ENCODE data around the gene ATP8A2. TPM values are rescaled to one million over a fixed set of nuclear protein-coding genes. Genes with fewer than 3 reads are reported as not detected.

Gene ATP8A2
- polyA plus RNA-seq, 3 donors: 0.10 to 0.14 (median 0.11) TPM

- no peak overlapping the region for H3K27ac ChIP-seq (ENCODE audit: low read depth, low read length)
- WGBS, 3 donors: 23 to 64% (median 63%) methylated on average over 6 of the region's 6 CpGs
Measured at GRCh38 chr13:25727250-25727649, 355.5 kb downstream of the ATP8A2 start.

- H3K27ac ChIP-seq (ENCODE audit: low read depth, low read length): no peak overlapping the region
- WGBS, 3 donors: 62 to 71% (median 68%) methylated on average over 8 of the region's 8 CpGs
Measured at GRCh38 chr13:25727810-25728209, 356.0 kb downstream of the ATP8A2 start.

GRCh38 chr13:25729201-25729600 is 357.4 kb downstream of the ATP8A2 start:
- WGBS, 3 donors: 82 to 88% (median 83%) methylated on average over 7 of the region's 7 CpGs
- no peak overlapping the region for H3K27ac ChIP-seq (ENCODE audit: low read depth, low read length)

- H3K27ac ChIP-seq (ENCODE audit: low read depth, low read length): no peak overlapping the region
- WGBS, 3 donors: 79 to 83% (median 80%) methylated on average over 4 of the region's 4 CpGs
Measured at GRCh38 chr13:25731037-25731436, 359.3 kb downstream of the ATP8A2 start.

- no peak overlapping the region for H3K27ac ChIP-seq (ENCODE audit: low read depth, low read length)
- WGBS, 3 donors: 84 to 91% (median 90%) methylated on average over 4 of the region's 4 CpGs
Measured at GRCh38 chr13:25731536-25731935, 359.8 kb downstream of the ATP8A2 start.

- WGBS, 3 donors: 61 to 69% (median 63%) methylated on average over 7 of the region's 7 CpGs
- no peak overlapping the region for H3K27ac ChIP-seq (ENCODE audit: low read depth, low read length)
Measured at GRCh38 chr13:25732111-25732865, 360.5 kb downstream of the ATP8A2 start.

- WGBS, 3 donors: 86 to 92% (median 88%) methylated on average over 5 of the region's 5 CpGs
- H3K27ac ChIP-seq (ENCODE audit: low read depth, low read length): no peak overlapping the region
Measured at GRCh38 chr13:25733001-25733491, 361.3 kb downstream of the ATP8A2 start.

- no peak overlapping the region for H3K27ac ChIP-seq (ENCODE audit: low read depth, low read length)
- 73 to 74% (median 74%) methylated on average over 3 of the region's 3 CpGs for WGBS, 3 donors
Measured at GRCh38 chr13:25733696-25734435, 362.1 kb downstream of the ATP8A2 start.

- 22 to 66% (median 52%) methylated on average over 4 of the region's 4 CpGs for WGBS, 3 donors
- H3K27ac ChIP-seq (ENCODE audit: low read depth, low read length): no peak overlapping the region
Measured at GRCh38 chr13:25738342-25739196, 366.8 kb downstream of the ATP8A2 start.

- WGBS, 3 donors: 34 to 61% (median 61%) methylated on average over 1 of the region's 1 CpG
- H3K27ac ChIP-seq (ENCODE audit: low read depth, low read length): no peak overlapping the region
Measured at GRCh38 chr13:25739376-25739775, 367.6 kb downstream of the ATP8A2 start.

- 88 to 95% (median 91%) methylated on average over 5 of the region's 5 CpGs for WGBS, 3 donors
- H3K27ac ChIP-seq (ENCODE audit: low read depth, low read length): no peak overlapping the region
Measured at GRCh38 chr13:25741796-25742195, 370.0 kb downstream of the ATP8A2 start.

GRCh38 chr13:25742220-25742619 is 370.4 kb downstream of the ATP8A2 start:
- WGBS, 3 donors: 90 to 97% (median 91%) methylated on average over 2 of the region's 2 CpGs
- no peak overlapping the region for H3K27ac ChIP-seq (ENCODE audit: low read depth, low read length)

- 86 to 94% (median 92%) methylated on average over 4 of the region's 4 CpGs for WGBS, 3 donors
- H3K27ac ChIP-seq (ENCODE audit: low read depth, low read length): no peak overlapping the region
Measured at GRCh38 chr13:25743421-25743820, 371.6 kb downstream of the ATP8A2 start.

GRCh38 chr13:25744178-25744577 is 372.4 kb downstream of the ATP8A2 start:
- H3K27ac ChIP-seq (ENCODE audit: low read depth, low read length): no peak overlapping the region
- 55 to 64% (median 58%) methylated on average over 6 of the region's 6 CpGs for whole genome bisulfite sequencing, 3 donors

- no peak overlapping the region for H3K27ac ChIP-seq (ENCODE audit: low read depth, low read length)
- WGBS, 3 donors: 74 to 82% (median 81%) methylated on average over 3 of the region's 3 CpGs
Measured at GRCh38 chr13:25746131-25746530, 374.4 kb downstream of the ATP8A2 start.

GRCh38 chr13:25752957-25753551 is 381.3 kb downstream of the ATP8A2 start:
- H3K27ac ChIP-seq (ENCODE audit: low read depth, low read length): no peak overlapping the region
- WGBS, 3 donors: 30 to 67% (median 36%) methylated on average over 8 of the region's 8 CpGs

GRCh38 chr13:25753976-25754375 is 382.2 kb downstream of the ATP8A2 start:
- WGBS, 3 donors: 42 to 73% (median 73%) methylated on average over 7 of the region's 7 CpGs
- no peak overlapping the region for H3K27ac ChIP-seq (ENCODE audit: low read depth, low read length)

GRCh38 chr13:25756251-25756650 is 384.5 kb downstream of the ATP8A2 start:
- WGBS, 3 donors: 88 to 94% (median 90%) methylated on average over 5 of the region's 5 CpGs
- no peak overlapping the region for H3K27ac ChIP-seq (ENCODE audit: low read depth, low read length)
